Activated effector memory CD4-positive, alpha-beta T cell treated with Interleukin-2 at 50 U/mL for 16 hours (primary cell): ENCODE measurements around the gene GET4.

ENCODE experiments used
- DNase-seq: peaks from one replicate; pipeline ENCODE4 v3.0.0-alpha.2; 2020

The GET4 gene

GRCh38 chr7:876077-876971 lies at the start of gene GET4:
Gene GET4, plus strand, starts transcription at chr7:876554. Its CDS starts 92 bp downstream, at chr7:876646.
- peak; percentile 96 for DNase-seq

GRCh38 chr7:828793-829561 lies 47.4 kb upstream of the GET4 start:
- DNase-seq, result no peak

- no peak for DNase-seq
These were observed 46.3 kb upstream of the GET4 start for GRCh38 chr7:830069-830468.

- DNase-seq, result no peak
These were observed 44.7 kb upstream of the GET4 start for GRCh38 chr7:831596-832166.

- DNase-seq, result peak; percentile 60
These were observed 44.0 kb upstream of the GET4 start, which contains the start of gene SUN1 for GRCh38 chr7:832167-832967. Gene SUN1, plus strand, starts transcription at chr7:832476. Its CDS starts 49 bp downstream, at chr7:832525.

- no peak for DNase-seq
These were observed 43.4 kb upstream of the GET4 start for GRCh38 chr7:832968-833424.

GRCh38 chr7:833601-834258 lies 42.6 kb upstream of the GET4 start:
- DNase-seq, result no peak

GRCh38 chr7:834277-834676 lies 42.1 kb upstream of the GET4 start:
- DNase-seq, result no peak

- DNase-seq, result no peak
These were observed 41.3 kb upstream of the GET4 start for GRCh38 chr7:835021-835420.

GRCh38 chr7:835485-836401 lies 40.6 kb upstream of the GET4 start:
- no peak for DNase-seq

GRCh38 chr7:836429-836828 lies 39.9 kb upstream of the GET4 start:
- no peak for DNase-seq

- DNase-seq, result no peak
These were observed 39.4 kb upstream of the GET4 start for GRCh38 chr7:837001-837400.

GRCh38 chr7:840001-840600 lies 36.3 kb upstream of the GET4 start:
- no peak for DNase-seq

- no peak for DNase-seq
These were observed 34.4 kb upstream of the GET4 start for GRCh38 chr7:841943-842342.

- no peak for DNase-seq
These were observed 33.8 kb upstream of the GET4 start for GRCh38 chr7:842431-843031.

GRCh38 chr7:843230-843629 lies 33.1 kb upstream of the GET4 start:
- DNase-seq, result no peak

- no peak for DNase-seq
These were observed 32.3 kb upstream of the GET4 start for GRCh38 chr7:844043-844442.

GRCh38 chr7:844514-844913 lies 31.8 kb upstream of the GET4 start:
- DNase-seq, result no peak

GRCh38 chr7:845091-845490 lies 31.3 kb upstream of the GET4 start:
- no peak for DNase-seq

GRCh38 chr7:845731-846130 lies 30.6 kb upstream of the GET4 start:
- no peak for DNase-seq
